ENCODE data around the gene FBXO47. TPM values are rescaled to one million over a fixed set of nuclear protein-coding genes. Genes with fewer than 3 reads are reported as not detected.

The FBXO47 gene
- total and polyA plus RNA-seq, 2 of the 13 experiments (the other 11 are each of a cell fraction or from before 2014, with no cell fraction given) = not detected

GRCh38 chr17:38889745-38890409, 77.3 kb downstream of the FBXO47 start:
- H3K9ac ChIP-seq (ENCODE audit: insufficient read depth, low read depth, low read length) = no peak overlapping the region
- TF ChIP-seq ZNF768 (CRISPR knock-in tag; IDR thresholded peaks at IDR 0.05) = peak; percentile 20; the same call in 1 of the 2 replicates
- no peak for TF ChIP-seq ZNF564 (CRISPR knock-in tag; IDR thresholded peaks at IDR 0.05)
- 0 out of 2 replicates have a peak, but pooled peaks have one; percentile 35 for TF ChIP-seq HES4 (CRISPR knock-in tag; IDR thresholded peaks at IDR 0.05; ENCODE audit: borderline replicate concordance)
- peak; percentile 54 for TF ChIP-seq AGO2 (optimal IDR thresholded peaks at IDR 0.05; ENCODE audit: low read depth, low read length)
- TF ChIP-seq ZNF687 (CRISPR knock-in tag; IDR thresholded peaks at IDR 0.05) = peak; percentile 14; the same call in 1 of the 2 replicates
- no peak for TF ChIP-seq SKI (IDR thresholded peaks at IDR 0.05; ENCODE audit: partially characterized antibody)
- DNase-seq (ENCODE audit: low spot score) = no peak
- POLR2A ChIA-PET = no interaction called here
- no peaks in the 10 kb centered on the region for H3K9me3 ChIP-seq (ENCODE audit: low read length)
- no TSS peak for BruUV-seq (replicated peaks)
- WGBS (ENCODE audit: low lambda C conversion rate) = 98% methylated on average over 12 of the region's 12 CpGs
- ATAC-seq = no peak
- peaks cover 59 to 90% of the 10 kb centered on the region in 2 experiments for H3K36me3 ChIP-seq (replicated peaks in 1 of 2; ENCODE audit: control insufficient read depth in 1 of 2, insufficient read depth in 2 of 2, low read length in 2 of 2)
- no peak overlapping the region for H3K4me3 ChIP-seq (replicated peaks in 1 of 3; ENCODE audit: insufficient read depth in 1 of 3, low read depth in 2 of 3, low read length in 3 of 3)
- CTCF ChIA-PET (ENCODE audit: low intra/inter-chr PET ratio, low total read pairs) = no interaction called here
- H3K79me2 ChIP-seq (ENCODE audit: insufficient read depth, low read length) = peaks cover 28% of the 10 kb centered on the region
- peaks cover 13% of the 10 kb centered on the region for H3K4me1 ChIP-seq (ENCODE audit: insufficient read depth, low read length)
- no peak overlapping the region for H3K4me2 ChIP-seq (ENCODE audit: low read depth, low read length)
- no peaks in the 10 kb centered on the region for H3K27me3 ChIP-seq (ENCODE audit: control insufficient read depth in 1 of 2, insufficient read depth in 2 of 2, low read length in 2 of 2)
- in situ Hi-C loops (cut with HindIII; ENCODE audit: extremely low pct_ligation_motif_present, low pct_unique_long_range_greater_than_20kb) (no loop called here), intact Hi-C loops (cut with micrococcal nuclease; ENCODE audit: unreplicated experiment) (no loop called here)
- H2AFZ ChIP-seq (ENCODE audit: low read length) = no peak overlapping the region
- peaks cover 30% of the 10 kb centered on the region for H4K20me1 ChIP-seq (ENCODE audit: insufficient read depth, low read length)
- no peak for FAIRE-seq
- no peak overlapping the region for H3K27ac ChIP-seq (ENCODE audit: extremely low read length, insufficient read depth, low read length)

All from HepG2 (cell line).